ENCODE measurements around the gene TIAL1. TPM values are rescaled to one million over a fixed set of nuclear protein-coding genes. Genes with fewer than 3 reads are reported as not detected.

Gene TIAL1
- total and polyA plus RNA-seq, 10 of the 15 experiments (the other 5 are each of a cell fraction or from before 2014, with no cell fraction given): 26.0 to 159 (median 62.8) TPM

DNA sequence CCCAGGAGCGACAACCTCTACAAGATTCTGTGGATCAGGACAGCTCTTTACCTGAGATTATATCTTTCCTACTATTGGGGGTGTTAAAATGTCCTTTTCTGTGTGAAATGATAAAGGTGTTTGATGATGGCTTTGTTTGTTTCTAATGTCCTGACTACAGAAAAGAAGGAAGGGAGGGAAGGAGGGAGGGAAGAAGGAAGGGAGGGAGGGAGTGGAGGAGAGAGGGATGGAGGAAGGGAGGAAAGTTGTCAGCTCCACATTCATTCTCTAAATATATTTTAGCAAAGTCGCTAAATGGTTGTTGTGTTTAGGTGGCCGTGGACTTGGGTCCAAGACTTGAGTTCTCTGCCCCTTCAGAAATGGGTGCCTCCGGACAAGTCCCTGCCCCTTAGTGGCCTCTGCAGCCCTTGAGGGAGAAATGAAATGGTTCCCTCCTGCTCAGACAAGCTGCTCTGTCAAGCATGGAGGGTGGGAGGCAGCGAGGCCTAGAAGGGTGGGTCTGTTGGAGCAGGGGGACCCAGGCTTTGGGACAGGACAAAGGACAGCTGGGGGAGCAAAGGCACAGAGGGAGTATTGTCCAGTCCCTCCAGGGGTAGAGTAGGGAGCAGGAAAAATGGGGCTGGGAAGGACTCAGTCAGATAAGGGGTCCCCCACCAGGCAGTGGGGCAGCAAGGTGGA, 58.7 kb downstream of the TIAL1 start:
- Histone ChIP-seq H2AFZ (ENCODE audit: control insufficient read depth, low read depth, low read length) (peak overlapping the region; percentile 37; the same call in 1 of the 2 replicates), H3K9me3 (replicated peaks; ENCODE audit: control insufficient read depth, insufficient read depth, low read length) (no peaks in the 10 kb centered on the region), H3K79me2 (ENCODE audit: control insufficient read depth, insufficient read depth, low read length) (peaks cover 74% of the 10 kb centered on the region), H3K27ac (ENCODE audit: control insufficient read depth, insufficient read depth) (peak overlapping the region; percentile 60), H3K36me3 (ENCODE audit: control insufficient read depth in 2 of 2, insufficient read depth in 2 of 2, low read length in 1 of 2) (no peaks in the 10 kb centered on the region), H3K27me3 (replicated peaks in 1 of 2; ENCODE audit: control insufficient read depth in 2 of 2, insufficient read depth in 2 of 2, low read length in 1 of 2) (no peaks in the 10 kb centered on the region), H3K9ac (ENCODE audit: control insufficient read depth, insufficient read depth, low read length) (peak overlapping the region; percentile 42), H3K4me1 (ENCODE audit: control insufficient read depth, insufficient read depth, low read length) (peaks cover 30% of the 10 kb centered on the region), H4K20me1 (ENCODE audit: control insufficient read depth, insufficient read depth) (peaks cover 3% of the 10 kb centered on the region; the same call in 1 of the 2 replicates), H3K4me2 (ENCODE audit: control insufficient read depth, insufficient read depth) (peak overlapping the region; percentile 92), H3K4me3 (peak overlapping the region; percentile 84; the same call in 1 of the 2 replicates)
- DNase-seq (ENCODE audit: low read depth, low spot score): no peak
- intact Hi-C loops (cut with micrococcal nuclease; ENCODE audit: unreplicated experiment): no loop called here
- in situ Hi-C loops (cut with MboI): no loop called here
- RAD21 ChIA-PET (ENCODE audit: unreplicated experiment): interaction anchor here (0.7 to 1.7 kb wide), 7 partner anchors 9 to 109 kb away, joined by 3 to 6 read pairs (median 3); no protein-coding TSS in a partner anchor
- CTCF ChIA-PET: interaction anchor here (0.7 to 3.1 kb wide), 9 partner anchors 8 to 339 kb away, joined by 3 to 31 read pairs (median 4); no protein-coding TSS in a partner anchor
- no peak for FAIRE-seq
- no peak for TF ChIP-seq JUNB (IDR thresholded peaks at IDR 0.05)
- TF ChIP-seq SPI1 (IDR thresholded peaks at IDR 0.05; ENCODE audit: borderline replicate concordance, insufficient read depth, low read depth, low read length): no peak
- TF ChIP-seq, protein P1, sequence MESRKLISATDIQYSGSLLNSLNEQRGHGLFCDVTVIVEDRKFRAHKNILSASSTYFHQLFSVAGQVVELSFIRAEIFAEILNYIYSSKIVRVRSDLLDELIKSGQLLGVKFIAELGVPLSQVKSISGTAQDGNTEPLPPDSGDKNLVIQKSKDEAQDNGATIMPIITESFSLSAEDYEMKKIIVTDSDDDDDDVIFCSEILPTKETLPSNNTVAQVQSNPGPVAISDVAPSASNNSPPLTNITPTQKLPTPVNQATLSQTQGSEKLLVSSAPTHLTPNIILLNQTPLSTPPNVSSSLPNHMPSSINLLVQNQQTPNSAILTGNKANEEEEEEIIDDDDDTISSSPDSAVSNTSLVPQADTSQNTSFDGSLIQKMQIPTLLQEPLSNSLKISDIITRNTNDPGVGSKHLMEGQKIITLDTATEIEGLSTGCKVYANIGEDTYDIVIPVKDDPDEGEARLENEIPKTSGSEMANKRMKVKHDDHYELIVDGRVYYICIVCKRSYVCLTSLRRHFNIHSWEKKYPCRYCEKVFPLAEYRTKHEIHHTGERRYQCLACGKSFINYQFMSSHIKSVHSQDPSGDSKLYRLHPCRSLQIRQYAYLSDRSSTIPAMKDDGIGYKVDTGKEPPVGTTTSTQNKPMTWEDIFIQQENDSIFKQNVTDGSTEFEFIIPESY (IDR thresholded peaks at IDR 0.05): no peak
- 78% methylated on average over 5 of the region's 5 CpGs for WGBS (ENCODE audit: insufficient coverage, insufficient replicate concordance, low lambda C conversion rate, missing lambda C conversion rate)
- ATAC-seq: no peak
- no TSS peak for BruUV-seq (replicated peaks)
- POLR2A ChIA-PET: interaction anchor here (0.7 to 2.7 kb wide), 8 partner anchors 8 to 245 kb away, joined by 3 to 13 read pairs (median 4); no protein-coding TSS in a partner anchor
- SMC1A ChIA-PET (ENCODE audit: uncharacterized antibody, unreplicated experiment): interaction anchor here (1.0 to 6.4 kb wide), 10 partner anchors 7 to 92 kb away, joined by 3 to 62 read pairs (median 6); partner anchors contain the start of gene TIAL1
